Measurements from ENCODE around the gene CRACDL.
"Not testable (repeated sequence)": the region's sequence is repeated elsewhere in the genome, so short reads cannot be mapped to it uniquely, and the experiment has no call there.

Gene CRACDL

GRCh38 chr2:98891591-98891990 lies 44.4 kb downstream of the CRACDL start:
- H3K4me1 Mint-ChIP-seq (ENCODE audit: low read depth), result no peaks in the 10 kb centered on the region
- H3K27me3 Mint-ChIP-seq, result peaks cover 8% of the 10 kb centered on the region
- H3K9me3 Mint-ChIP-seq (ENCODE audit: low read depth), result peaks cover 17% of the 10 kb centered on the region
- no peak overlapping the region for H3K27ac Mint-ChIP-seq
- peaks cover 5% of the 10 kb centered on the region for H3K36me3 Mint-ChIP-seq
- H3K4me3 Mint-ChIP-seq, result no peak overlapping the region

GRCh38 chr2:98886066-98886554 lies 49.9 kb downstream of the CRACDL start:
- Mint-ChIP-seq H3K27ac (no peak overlapping the region), H3K27me3 (peaks cover 12% of the 10 kb centered on the region), H3K36me3 (peaks cover 14% of the 10 kb centered on the region), H3K4me3 (no peak overlapping the region), H3K9me3 (ENCODE audit: low read depth) (peaks cover 26% of the 10 kb centered on the region), H3K4me1 (ENCODE audit: low read depth) (no peaks in the 10 kb centered on the region)

GRCh38 chr2:98884658-98885057 lies 51.4 kb downstream of the CRACDL start:
- H3K4me3 Mint-ChIP-seq, result no peak overlapping the region
- no peak overlapping the region for H3K27ac Mint-ChIP-seq
- peaks cover 18% of the 10 kb centered on the region for H3K9me3 Mint-ChIP-seq (ENCODE audit: low read depth)
- peaks cover 8% of the 10 kb centered on the region for H3K27me3 Mint-ChIP-seq
- peaks cover 10% of the 10 kb centered on the region for H3K36me3 Mint-ChIP-seq
- H3K4me1 Mint-ChIP-seq (ENCODE audit: low read depth), result no peaks in the 10 kb centered on the region

GRCh38 chr2:98883780-98884211 lies 52.2 kb downstream of the CRACDL start:
- H3K4me3 Mint-ChIP-seq, result no peak overlapping the region
- H3K27me3 Mint-ChIP-seq, result peaks cover 8% of the 10 kb centered on the region
- peaks cover 10% of the 10 kb centered on the region for H3K36me3 Mint-ChIP-seq

GRCh38 chr2:98882971-98883779 lies 52.9 kb downstream of the CRACDL start:
- H3K4me1 Mint-ChIP-seq (ENCODE audit: low read depth), result no peaks in the 10 kb centered on the region
- peaks cover 16% of the 10 kb centered on the region for H3K9me3 Mint-ChIP-seq (ENCODE audit: low read depth)
- no peak overlapping the region for H3K27ac Mint-ChIP-seq
- peaks cover 10% of the 10 kb centered on the region for H3K36me3 Mint-ChIP-seq
- no peak overlapping the region for H3K4me3 Mint-ChIP-seq
- H3K27me3 Mint-ChIP-seq, result peaks cover 6% of the 10 kb centered on the region

More at GRCh38 chr2:98883780-98884211, 52.2 kb downstream of the CRACDL start:
- peaks cover 16% of the 10 kb centered on the region for H3K9me3 Mint-ChIP-seq (ENCODE audit: low read depth)
- no peaks in the 10 kb centered on the region for H3K4me1 Mint-ChIP-seq (ENCODE audit: low read depth)
- no peak overlapping the region for H3K27ac Mint-ChIP-seq

GRCh38 chr2:98882368-98882767 lies 53.7 kb downstream of the CRACDL start:
- peaks cover 6% of the 10 kb centered on the region for H3K27me3 Mint-ChIP-seq
- H3K4me3 Mint-ChIP-seq, result no peak overlapping the region
- H3K9me3 Mint-ChIP-seq (ENCODE audit: low read depth), result peaks cover 14% of the 10 kb centered on the region
- H3K4me1 Mint-ChIP-seq (ENCODE audit: low read depth), result no peaks in the 10 kb centered on the region
- H3K27ac Mint-ChIP-seq, result no peak overlapping the region
- H3K36me3 Mint-ChIP-seq, result peaks cover 10% of the 10 kb centered on the region

- Mint-ChIP-seq H3K9me3 (ENCODE audit: low read depth) (peaks cover 5% of the 10 kb centered on the region), H3K27ac (no peak overlapping the region), H3K4me1 (ENCODE audit: low read depth) (no peaks in the 10 kb centered on the region), H3K27me3 (peaks cover 5% of the 10 kb centered on the region), H3K4me3 (no peak overlapping the region), H3K36me3 (peaks cover 4% of the 10 kb centered on the region)
These were observed 54.8 kb downstream of the CRACDL start for GRCh38 chr2:98881153-98881650.

GRCh38 chr2:98880266-98881152 lies 55.5 kb downstream of the CRACDL start:
- Mint-ChIP-seq H3K4me1 (ENCODE audit: low read depth) (no peaks in the 10 kb centered on the region), H3K4me3 (no peak overlapping the region), H3K9me3 (ENCODE audit: low read depth) (no peaks in the 10 kb centered on the region), H3K36me3 (peaks cover 4% of the 10 kb centered on the region), H3K27ac (no peak overlapping the region), H3K27me3 (peaks cover 5% of the 10 kb centered on the region)

GRCh38 chr2:98877658-98878057 lies 58.4 kb downstream of the CRACDL start:
- H3K36me3 Mint-ChIP-seq; H3K27me3 Mint-ChIP-seq; H3K27ac Mint-ChIP-seq; H3K4me3 Mint-ChIP-seq; H3K9me3 Mint-ChIP-seq (ENCODE audit: low read depth); H3K4me1 Mint-ChIP-seq (ENCODE audit: low read depth): not testable (repeated sequence)

- no peaks in the 10 kb centered on the region for H3K9me3 Mint-ChIP-seq (ENCODE audit: low read depth)
These were observed 59.3 kb downstream of the CRACDL start for GRCh38 chr2:98876741-98877140.

GRCh38 chr2:98875746-98876145 lies 60.3 kb downstream of the CRACDL start:
- H3K4me3 Mint-ChIP-seq, result no peak overlapping the region
- H3K4me1 Mint-ChIP-seq (ENCODE audit: low read depth), result no peaks in the 10 kb centered on the region
- no peak overlapping the region for H3K27ac Mint-ChIP-seq
- H3K36me3 Mint-ChIP-seq, result no peaks in the 10 kb centered on the region
- no peaks in the 10 kb centered on the region for H3K9me3 Mint-ChIP-seq (ENCODE audit: low read depth)
- no peaks in the 10 kb centered on the region for H3K27me3 Mint-ChIP-seq

More at GRCh38 chr2:98876741-98877140, 59.3 kb downstream of the CRACDL start:
- Mint-ChIP-seq H3K27ac (no peak overlapping the region), H3K27me3 (no peaks in the 10 kb centered on the region), H3K4me3 (no peak overlapping the region), H3K36me3 (no peaks in the 10 kb centered on the region), H3K4me1 (ENCODE audit: low read depth) (no peaks in the 10 kb centered on the region)

GRCh38 chr2:98875081-98875728 lies 60.8 kb downstream of the CRACDL start:
- Mint-ChIP-seq H3K27ac (no peak overlapping the region), H3K36me3 (no peaks in the 10 kb centered on the region), H3K9me3 (ENCODE audit: low read depth) (no peaks in the 10 kb centered on the region), H3K4me1 (ENCODE audit: low read depth) (no peaks in the 10 kb centered on the region), H3K4me3 (no peak overlapping the region), H3K27me3 (no peaks in the 10 kb centered on the region)

GRCh38 chr2:98874186-98874689 lies 61.8 kb downstream of the CRACDL start:
- Mint-ChIP-seq H3K9me3 (ENCODE audit: low read depth) (no peaks in the 10 kb centered on the region), H3K4me1 (ENCODE audit: low read depth) (no peaks in the 10 kb centered on the region), H3K36me3 (no peaks in the 10 kb centered on the region), H3K27ac (no peak overlapping the region), H3K27me3 (no peaks in the 10 kb centered on the region), H3K4me3 (no peak overlapping the region)

- Mint-ChIP-seq H3K27ac (no peak overlapping the region), H3K36me3 (no peaks in the 10 kb centered on the region), H3K9me3 (ENCODE audit: low read depth) (no peaks in the 10 kb centered on the region), H3K27me3 (no peaks in the 10 kb centered on the region), H3K4me1 (ENCODE audit: low read depth) (no peaks in the 10 kb centered on the region), H3K4me3 (no peak overlapping the region)
These were observed 63.5 kb downstream of the CRACDL start for GRCh38 chr2:98872526-98872925.
